C4-2B (cell line): ENCODE results near the gene LITAF.

Experiments
- ZFX ChIP-seq: fragments of 450-650 bp; IDR thresholded peaks from 2 replicates; pipeline ENCODE4 v1.6.1; 2017
- TF ChIP-seq, protein P1 (sequence below): fragments of 450-650 bp; conservative IDR thresholded peaks from 2 replicates; pipeline ENCODE4 v1.5.1; 2017; ENCODE audit warnings: mild to moderate bottlenecking

DNA sequence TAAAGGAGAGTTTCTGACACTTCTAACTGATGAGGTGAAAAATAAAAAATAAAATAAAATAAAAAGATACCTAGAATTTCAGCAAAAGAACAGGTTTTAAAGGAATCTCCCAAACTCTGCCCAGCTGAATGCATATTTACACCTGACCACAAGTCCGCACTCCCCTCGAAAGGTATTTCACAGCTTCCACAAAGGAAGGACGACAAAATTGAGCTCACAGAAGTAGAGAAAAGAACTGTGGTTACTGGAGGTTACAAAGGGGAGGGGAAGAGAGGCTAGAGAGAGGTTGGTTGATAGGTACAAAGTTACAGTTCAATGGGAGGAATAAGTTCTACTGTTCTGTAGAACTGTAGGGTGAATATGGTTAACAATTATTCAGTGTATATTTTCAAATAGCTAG is 5.0 kb downstream of the LITAF start:
- TF ChIP-seq, protein P1, sequence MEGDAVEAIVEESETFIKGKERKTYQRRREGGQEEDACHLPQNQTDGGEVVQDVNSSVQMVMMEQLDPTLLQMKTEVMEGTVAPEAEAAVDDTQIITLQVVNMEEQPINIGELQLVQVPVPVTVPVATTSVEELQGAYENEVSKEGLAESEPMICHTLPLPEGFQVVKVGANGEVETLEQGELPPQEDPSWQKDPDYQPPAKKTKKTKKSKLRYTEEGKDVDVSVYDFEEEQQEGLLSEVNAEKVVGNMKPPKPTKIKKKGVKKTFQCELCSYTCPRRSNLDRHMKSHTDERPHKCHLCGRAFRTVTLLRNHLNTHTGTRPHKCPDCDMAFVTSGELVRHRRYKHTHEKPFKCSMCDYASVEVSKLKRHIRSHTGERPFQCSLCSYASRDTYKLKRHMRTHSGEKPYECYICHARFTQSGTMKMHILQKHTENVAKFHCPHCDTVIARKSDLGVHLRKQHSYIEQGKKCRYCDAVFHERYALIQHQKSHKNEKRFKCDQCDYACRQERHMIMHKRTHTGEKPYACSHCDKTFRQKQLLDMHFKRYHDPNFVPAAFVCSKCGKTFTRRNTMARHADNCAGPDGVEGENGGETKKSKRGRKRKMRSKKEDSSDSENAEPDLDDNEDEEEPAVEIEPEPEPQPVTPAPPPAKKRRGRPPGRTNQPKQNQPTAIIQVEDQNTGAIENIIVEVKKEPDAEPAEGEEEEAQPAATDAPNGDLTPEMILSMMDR = no peak
- no peak for TF ChIP-seq ZFX
